Hepatocyte (in vitro differentiated cells): ENCODE results near the gene MAPK8IP2.

Source experiments
- CTCF ChIP-seq: fragments of 200-600 bp; sonication (generic); IDR thresholded peaks from 2 replicates; pipeline ENCODE4 v1.5.1; 2016; ENCODE audit warnings: antibody characterized with exemption, mild to moderate bottlenecking; ENCODE audit not compliant: poor library complexity
- EZH2 ChIP-seq: fragments of 200-600 bp; sonication (generic); IDR thresholded peaks from 2 replicates; pipeline ENCODE4 v1.6.1; 2016; ENCODE audit warnings: antibody characterized with exemption, mild to moderate bottlenecking, borderline replicate concordance

GRCh38 chr22:50600538-50600937, at the start of gene MAPK8IP2:
- TF ChIP-seq CTCF (no peak), EZH2 (no peak)
